SK-N-SH (cell line): ENCODE results near the gene B4GALNT4.

Experiments
- CTCF ChIP-seq: fragments of 200-600 bp; sonication (generic); IDR thresholded peaks from 2 replicates; pipeline ENCODE4 v1.6.1; 2017; ENCODE audit warnings: antibody characterized with exemption, mild to moderate bottlenecking, moderate library complexity
- EP300 ChIP-seq, 2 experiments: IDR thresholded peaks; 2 replicates each; pipeline versions ENCODE4 v1.4.0 to v1.6.1; 2012; ENCODE audit warnings: borderline replicate concordance in 1 of 2, low read depth in 1 of 2, low read length in 1 of 2
- JUND ChIP-seq: IDR thresholded peaks from 2 replicates; pipeline ENCODE4 v1.4.0; 2012
- POLR2AphosphoS5 ChIP-seq: IDR thresholded peaks from 2 replicates; pipeline ENCODE4 v1.6.1; 2012; ENCODE audit warnings: low read depth, low read length
- TAF1 ChIP-seq: IDR thresholded peaks from 2 replicates; pipeline ENCODE4 v1.6.1; 2012; ENCODE audit warnings: low read depth, mild to moderate bottlenecking, low read length, moderate library complexity, borderline replicate concordance
- USF2 ChIP-seq: fragments of 150-350 bp; IDR thresholded peaks from 2 replicates; pipeline ENCODE4 v1.6.1; 2017; ENCODE audit warnings: antibody characterized with exemption, low read length, low read depth, borderline replicate concordance

GRCh38 chr11:355581-356458 lies 13.5 kb upstream of the B4GALNT4 start:
- TF ChIP-seq TAF1 = peak; percentile 30; the same call in 1 of the 2 replicates
- TF ChIP-seq EP300 (IDR thresholded peaks at IDR 0.05; ENCODE audit: borderline replicate concordance in 1 of 2, low read depth in 1 of 2, low read length in 1 of 2) = no peak; a peak in 1 of 4 replicates
- TF ChIP-seq USF2 = no peak
- no peak; the same call in 1 of the 2 replicates for TF ChIP-seq POLR2AphosphoS5
- TF ChIP-seq CTCF = no peak
- TF ChIP-seq JUND = no peak
